ENCODE measurements around the gene PIK3CD.
"Not testable (repeated sequence)": the region's sequence is repeated elsewhere in the genome, so short reads cannot be mapped to it uniquely, and the experiment has no call there.

PIK3CD gene

GRCh38 chr1:9621032-9621431, 30.5 kb upstream of the PIK3CD start:
- DNase-seq (ENCODE audit: low read depth in 2 of 2): no peak

- no peak for DNase-seq (ENCODE audit: low read depth in 2 of 2)
These were observed 27.4 kb upstream of the PIK3CD start for GRCh38 chr1:9624081-9624480.

GRCh38 chr1:9625030-9625429, 26.5 kb upstream of the PIK3CD start:
- not testable (repeated sequence) for DNase-seq (ENCODE audit: low read depth in 2 of 2)

GRCh38 chr1:9626201-9626608, 25.3 kb upstream of the PIK3CD start:
- DNase-seq (ENCODE audit: low read depth in 2 of 2): no peak

- DNase-seq (ENCODE audit: low read depth in 2 of 2): peak; percentile 49 to 62
These were observed 22.7 kb upstream of the PIK3CD start for GRCh38 chr1:9628541-9629444.

- peak; percentile 69 to 73 for DNase-seq (ENCODE audit: low read depth in 2 of 2)
These were observed 21.9 kb upstream of the PIK3CD start for GRCh38 chr1:9629445-9630201.

- DNase-seq (ENCODE audit: low read depth in 2 of 2): no peak
These were observed 21.0 kb upstream of the PIK3CD start for GRCh38 chr1:9630331-9631111.

- DNase-seq (ENCODE audit: low read depth in 2 of 2): no peak
These were observed 19.9 kb upstream of the PIK3CD start for GRCh38 chr1:9631613-9632012.

- DNase-seq (ENCODE audit: low read depth in 2 of 2): no peak
These were observed 18.0 kb upstream of the PIK3CD start for GRCh38 chr1:9633493-9633892.

- DNase-seq (ENCODE audit: low read depth in 2 of 2): no peak
These were observed 16.9 kb upstream of the PIK3CD start for GRCh38 chr1:9634582-9634981.

GRCh38 chr1:9639227-9639626, 12.3 kb upstream of the PIK3CD start:
- DNase-seq (ENCODE audit: low read depth in 2 of 2): no peak

- DNase-seq (ENCODE audit: low read depth in 2 of 2): no peak
These were observed 7.9 kb upstream of the PIK3CD start for GRCh38 chr1:9643351-9644256.

GRCh38 chr1:9646037-9646436, 5.5 kb upstream of the PIK3CD start:
- DNase-seq (ENCODE audit: low read depth in 2 of 2): no peak

GRCh38 chr1:9648171-9648570, 3.4 kb upstream of the PIK3CD start:
- DNase-seq (ENCODE audit: low read depth in 2 of 2): no peak

GRCh38 chr1:9649769-9650168, 1.8 kb upstream of the PIK3CD start:
- DNase-seq (ENCODE audit: low read depth in 2 of 2): no peak

- no peak for DNase-seq (ENCODE audit: low read depth in 2 of 2)
These were observed 339 bp upstream of the PIK3CD start for GRCh38 chr1:9651220-9651564.

GRCh38 chr1:9652379-9653209, 1.1 kb downstream of the PIK3CD start:
- peak in 1 of 2 donors; percentile 34 for DNase-seq (ENCODE audit: low read depth in 2 of 2)

- DNase-seq (ENCODE audit: low read depth in 2 of 2): no peak
These were observed 1.6 kb downstream of the PIK3CD start for GRCh38 chr1:9653210-9653490.

- DNase-seq (ENCODE audit: low read depth in 2 of 2): peak in 1 of 2 donors; percentile 24
These were observed 2.0 kb downstream of the PIK3CD start for GRCh38 chr1:9653491-9654050.
